Measurements from ENCODE around the gene REG3G.
"Not testable (repeated sequence)": the region's sequence is repeated elsewhere in the genome, so short reads cannot be mapped to it uniquely, and the experiment has no call there.

The REG3G gene

DNA sequence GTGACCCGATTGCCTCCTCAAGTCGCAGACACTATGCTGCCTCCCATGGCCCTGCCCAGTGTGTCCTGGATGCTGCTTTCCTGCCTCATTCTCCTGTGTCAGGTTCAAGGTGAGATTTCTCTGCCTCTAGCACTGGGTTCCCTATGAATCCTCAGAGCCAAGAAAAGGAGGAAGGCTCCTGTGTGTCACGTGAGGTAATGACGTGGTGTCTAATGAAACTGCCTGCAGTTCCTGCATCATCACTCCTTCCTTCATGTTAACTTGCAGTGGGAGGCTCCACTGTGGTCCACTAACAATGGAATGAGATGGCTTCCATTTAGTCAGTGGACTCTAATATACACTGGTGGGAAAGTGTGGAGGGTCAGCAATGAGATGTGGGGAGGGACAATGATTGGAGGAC lies 559 bp downstream of the REG3G start:
- DNase-seq = no peak

DNA sequence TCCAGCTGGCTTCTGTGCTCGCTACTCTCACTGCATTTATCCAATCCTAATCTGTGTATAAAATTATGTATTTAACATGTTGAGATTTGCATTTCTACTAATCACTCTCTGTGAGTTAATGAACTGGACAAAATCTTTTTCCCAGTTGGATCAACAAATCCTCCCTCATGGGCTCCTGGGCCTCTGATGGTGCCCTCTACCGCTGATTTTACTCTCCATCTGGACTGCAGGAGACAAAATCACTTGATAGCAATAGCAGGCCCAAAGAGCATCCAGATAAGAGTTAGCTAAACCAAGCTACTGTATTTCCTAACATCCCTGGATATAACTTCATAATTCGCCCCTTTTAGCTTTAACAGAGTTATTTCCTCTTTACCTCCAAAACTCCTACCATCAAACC lies 14.4 kb downstream of the REG3G start:
- no peak for DNase-seq

DNA sequence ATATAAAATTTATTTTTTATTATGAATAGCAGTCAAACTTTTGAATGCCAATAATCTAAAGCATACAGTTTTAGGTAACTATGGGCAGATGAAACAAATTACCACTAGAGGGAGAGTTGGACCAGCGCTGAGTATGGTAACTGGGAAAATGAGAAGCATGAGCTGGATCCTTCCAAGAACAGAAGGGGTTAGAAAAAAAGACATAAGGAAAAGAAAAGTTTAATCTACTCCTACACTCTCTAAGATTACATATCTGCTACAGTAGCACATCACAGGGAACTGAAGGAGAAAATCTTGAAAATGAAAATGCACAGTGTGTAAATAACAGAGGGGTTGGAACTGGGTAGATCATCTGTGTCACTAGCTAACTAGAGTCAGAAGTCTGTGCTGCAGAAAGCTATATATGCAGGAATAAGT lies 15.5 kb downstream of the REG3G start:
- DNase-seq = no peak

DNA sequence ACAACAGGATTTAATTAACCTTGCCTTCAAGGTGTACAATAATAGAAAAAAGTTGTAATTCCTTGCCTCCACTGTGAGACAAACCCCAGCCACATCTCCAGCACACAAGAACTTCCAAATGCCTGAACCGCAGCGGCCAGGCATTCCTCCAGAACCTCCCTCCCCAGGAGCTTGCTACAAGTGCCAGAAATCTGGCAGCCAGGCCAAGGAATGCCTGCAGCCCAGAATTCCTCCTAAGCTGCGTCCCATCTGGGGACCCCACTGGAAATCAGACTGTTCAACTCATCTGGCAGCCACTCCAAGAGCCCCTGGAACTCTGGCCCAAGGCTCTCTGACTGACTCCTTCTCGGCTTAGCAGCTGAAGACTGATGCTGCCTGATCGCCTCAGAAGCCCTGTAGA lies 28.0 kb downstream of the REG3G start:
- not testable (repeated sequence) for DNase-seq

DNA sequence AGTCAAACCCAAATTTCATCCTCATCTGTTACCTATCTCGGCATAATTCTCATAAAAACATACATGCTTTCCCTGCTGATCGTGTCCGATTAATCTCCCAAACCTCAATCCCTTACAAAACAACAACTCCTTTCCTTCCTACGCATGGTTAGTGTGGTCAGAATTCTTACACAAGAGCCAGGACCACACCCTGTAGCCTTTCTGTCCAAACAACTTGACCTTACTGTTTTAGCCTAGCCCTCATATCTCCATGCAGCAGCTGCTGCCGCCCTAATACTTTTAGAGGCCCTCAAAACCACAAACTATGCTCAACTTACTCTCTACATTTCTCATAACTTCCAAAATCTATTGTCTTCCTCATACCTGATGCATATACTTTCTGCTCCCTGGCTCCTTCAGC lies 29.3 kb downstream of the REG3G start:
- not testable (repeated sequence) for DNase-seq

DNA sequence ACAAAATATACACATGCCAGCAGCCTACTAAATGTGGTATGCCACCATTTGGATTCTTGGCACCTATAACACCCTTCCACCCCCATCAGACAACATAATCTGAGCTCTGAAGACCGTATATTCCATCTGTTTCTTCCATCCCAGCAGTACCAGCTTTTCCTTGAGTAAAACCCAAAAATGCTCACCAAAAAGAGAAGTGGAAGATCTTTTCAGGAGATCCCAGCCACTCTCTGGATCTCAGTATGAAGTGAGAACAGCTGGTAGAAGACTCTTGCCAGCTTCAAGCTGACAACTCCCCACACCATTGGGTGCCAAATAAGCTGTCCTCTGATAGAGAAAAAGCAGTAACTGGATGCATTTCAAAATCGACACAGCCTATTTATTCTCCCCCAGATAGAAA lies 39.7 kb downstream of the REG3G start:
- DNase-seq = no peak

DNA sequence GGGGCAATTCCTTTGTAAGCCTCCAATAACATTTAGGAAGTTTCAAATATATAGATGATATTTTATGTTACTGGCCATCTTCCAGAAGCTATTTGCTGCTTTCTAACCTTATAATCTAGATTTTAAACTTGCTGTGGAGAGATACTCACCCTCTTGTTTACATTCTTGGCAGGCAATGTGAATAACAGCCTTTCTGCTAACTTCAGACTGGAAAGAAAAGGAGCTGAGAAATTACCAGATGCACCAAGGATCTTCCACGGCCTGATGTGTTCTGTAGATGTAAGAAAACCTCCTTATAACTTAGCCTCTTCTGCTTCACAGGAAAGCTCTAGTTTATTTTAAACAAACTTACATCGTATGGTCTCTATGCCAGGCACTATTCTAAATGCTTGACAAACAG lies 45.6 kb downstream of the REG3G start:
- DNase-seq = no peak

Measured in right kidney (tissue), 1 donor.